ENCODE data around the gene ZSCAN12.
A peak's percentile ranks its signal among the peaks of the same experiment; 100 is the strongest.

ZSCAN12 gene

DNA sequence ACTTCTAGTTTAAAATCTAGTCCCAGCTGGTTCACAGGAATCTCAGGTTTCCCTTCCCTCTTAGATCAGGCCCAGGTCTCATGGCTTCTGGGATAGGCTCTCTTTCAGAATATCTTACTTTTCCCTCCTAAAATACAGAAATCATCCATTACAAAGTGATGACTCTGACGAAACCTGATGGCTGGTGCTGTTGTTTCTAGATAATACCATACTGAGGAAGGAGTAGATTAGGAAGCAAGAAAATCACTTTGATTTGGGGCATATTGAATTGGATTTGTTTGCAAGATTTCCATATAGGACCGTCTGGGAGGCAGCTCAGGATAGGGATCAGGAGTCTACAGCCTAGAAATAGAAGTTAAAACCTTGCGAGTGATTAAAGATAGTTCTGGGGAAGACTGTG is 46.2 kb downstream of the ZSCAN12 start:
- no peak for DNase-seq

DNA sequence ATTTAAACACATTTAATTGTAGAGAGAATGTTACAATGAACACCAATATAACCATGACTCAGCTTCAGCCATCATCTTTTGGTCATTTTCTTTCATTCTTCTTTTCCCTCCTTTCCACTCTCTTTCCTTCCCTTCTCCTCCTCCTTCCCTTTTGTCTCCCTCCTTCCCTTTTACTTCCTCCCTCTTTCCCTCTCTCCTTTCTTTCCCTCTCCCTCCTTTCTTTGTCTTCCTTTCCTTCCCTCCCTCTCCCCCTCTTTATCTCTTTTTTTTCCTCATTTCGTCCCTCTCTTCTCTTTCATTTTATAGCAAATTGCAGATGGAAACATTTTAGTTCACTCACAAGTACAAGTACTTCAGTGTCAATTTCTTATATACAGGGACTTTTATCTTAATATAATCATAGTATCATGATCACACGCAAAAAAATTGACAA is 48.0 kb downstream of the ZSCAN12 start:
- DNase-seq: no peak

DNA sequence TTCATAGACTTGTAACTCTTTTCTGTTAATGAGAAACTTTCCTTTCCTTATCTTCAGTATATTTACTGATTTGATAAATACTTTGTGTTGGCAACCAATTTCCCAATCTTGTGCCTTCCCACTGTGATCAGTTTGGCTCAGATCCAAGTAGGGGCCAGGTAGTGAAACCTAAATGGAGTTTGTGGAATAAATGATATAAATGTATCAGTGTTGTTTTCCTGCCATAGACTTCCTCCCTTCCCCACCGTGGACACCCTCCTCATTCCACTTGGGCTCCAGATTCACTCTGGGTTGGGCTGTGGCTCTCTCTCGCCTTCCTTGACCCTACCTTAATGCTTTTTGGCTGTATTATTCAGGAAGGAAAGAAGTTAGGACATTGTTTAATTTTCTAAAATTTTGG is 48.5 kb downstream of the ZSCAN12 start:
- DNase-seq: no peak

DNA sequence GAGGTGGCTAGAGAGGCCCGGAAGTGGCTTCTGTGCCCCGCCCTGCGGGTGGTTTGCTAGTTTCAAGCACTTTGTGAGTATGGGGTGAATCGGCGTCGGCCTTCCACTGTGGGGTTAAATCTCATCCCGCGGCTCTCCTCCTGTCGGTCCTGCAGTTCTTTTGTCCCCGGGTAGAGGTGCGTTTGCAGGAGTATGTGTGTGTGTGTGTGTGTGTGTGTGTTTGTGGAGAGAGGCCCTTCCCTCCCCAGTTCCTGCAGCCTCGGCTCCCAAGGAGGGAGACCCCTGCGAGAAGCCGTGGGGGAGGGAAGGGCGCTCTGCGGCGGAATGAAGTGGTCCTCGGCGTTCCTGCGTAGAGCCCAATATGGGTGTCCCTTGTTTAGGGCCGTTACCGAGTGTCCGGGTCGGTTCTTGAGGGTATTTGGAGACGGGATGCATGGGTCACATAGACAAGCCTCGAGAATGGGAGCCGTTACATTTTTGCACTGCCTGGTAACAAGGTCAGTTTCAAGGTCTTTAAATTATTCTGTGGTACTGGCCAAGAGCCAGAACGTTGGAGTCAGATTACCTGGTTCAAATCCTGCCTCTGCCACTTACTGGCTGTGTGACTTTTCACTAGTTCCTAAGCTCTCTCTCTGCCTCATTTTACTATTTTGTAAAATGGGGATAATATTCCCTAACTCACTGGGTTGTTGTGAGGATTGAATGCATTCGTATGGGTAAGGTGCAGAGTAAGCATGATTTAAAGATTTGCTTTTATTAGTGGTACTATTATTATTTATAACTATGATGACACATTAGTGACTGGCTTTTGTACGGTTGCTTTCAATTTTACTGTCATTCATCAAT is 49.4 kb downstream of the ZSCAN12 start, which contains the start of gene ZKSCAN3:
ZKSCAN3 (plus strand) TSS at position 56 of the 846 bp plus-strand sequence. CDS start 9,640 bp downstream, outside the sequence.
- peak; percentile 78 for DNase-seq

DNA sequence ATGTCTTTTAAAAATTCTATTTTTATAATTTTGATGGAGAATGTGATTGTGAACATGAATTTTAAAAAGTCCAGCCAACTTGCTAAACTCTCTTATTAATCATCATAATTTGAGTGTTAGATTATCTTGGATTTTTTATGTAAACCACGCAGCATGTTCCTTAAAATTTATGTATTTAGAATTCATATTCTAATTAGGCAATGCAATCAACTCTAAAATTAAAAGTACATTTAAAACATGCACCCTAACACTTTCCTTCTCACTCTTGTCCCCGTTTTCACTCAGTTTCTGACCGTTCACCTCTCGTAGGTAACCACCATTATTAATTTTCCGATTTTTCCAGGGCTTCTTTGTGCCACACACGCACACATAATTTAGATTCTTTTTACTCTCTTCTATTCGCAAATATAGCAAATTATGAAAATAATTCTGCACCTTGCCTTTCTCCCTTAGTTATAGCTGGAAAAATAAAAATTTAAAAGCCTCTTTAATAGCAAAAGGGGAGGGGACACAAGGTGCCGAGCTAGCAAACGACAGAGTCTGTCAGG is 50.1 kb downstream of the ZSCAN12 start:
- DNase-seq: no peak

DNA sequence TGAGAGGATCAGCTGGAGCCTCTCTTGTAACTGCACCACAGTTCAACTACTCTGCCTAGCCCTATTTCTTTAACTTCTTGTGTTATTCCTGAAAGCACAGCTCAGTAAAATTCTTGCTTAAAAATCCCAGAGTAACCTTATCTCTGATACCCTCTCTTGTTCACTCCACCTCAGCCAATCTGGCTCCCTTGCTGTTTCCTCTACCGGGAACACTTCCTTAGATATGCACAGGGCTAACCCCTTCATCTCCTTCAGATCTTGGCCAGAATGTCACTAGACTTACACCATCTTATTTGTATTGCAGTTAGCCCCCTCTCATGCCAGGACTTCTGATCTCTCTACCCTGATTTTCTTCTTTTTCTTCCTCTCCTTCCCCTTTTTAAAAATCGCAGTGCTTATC is 52.4 kb downstream of the ZSCAN12 start:
- DNase-seq: no peak

DNA sequence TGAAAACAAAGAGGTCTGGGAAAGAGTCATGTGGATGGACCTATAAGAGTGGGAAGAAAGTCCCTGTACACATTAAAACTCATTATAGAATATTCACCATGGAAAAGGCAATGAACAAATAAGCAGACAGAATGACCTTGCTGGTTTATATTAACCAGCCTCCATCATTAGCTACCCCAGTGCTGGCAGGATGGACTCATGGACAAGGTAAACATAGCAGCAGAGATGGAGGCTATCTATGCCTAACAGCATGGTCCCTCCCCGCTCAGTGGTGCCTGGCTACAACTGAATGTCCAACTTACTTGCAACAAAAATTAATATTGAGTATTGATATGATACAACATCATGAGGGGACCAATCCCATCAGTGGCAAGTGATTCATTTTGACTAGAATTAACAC is 54.3 kb downstream of the ZSCAN12 start:
- no peak for DNase-seq

DNA sequence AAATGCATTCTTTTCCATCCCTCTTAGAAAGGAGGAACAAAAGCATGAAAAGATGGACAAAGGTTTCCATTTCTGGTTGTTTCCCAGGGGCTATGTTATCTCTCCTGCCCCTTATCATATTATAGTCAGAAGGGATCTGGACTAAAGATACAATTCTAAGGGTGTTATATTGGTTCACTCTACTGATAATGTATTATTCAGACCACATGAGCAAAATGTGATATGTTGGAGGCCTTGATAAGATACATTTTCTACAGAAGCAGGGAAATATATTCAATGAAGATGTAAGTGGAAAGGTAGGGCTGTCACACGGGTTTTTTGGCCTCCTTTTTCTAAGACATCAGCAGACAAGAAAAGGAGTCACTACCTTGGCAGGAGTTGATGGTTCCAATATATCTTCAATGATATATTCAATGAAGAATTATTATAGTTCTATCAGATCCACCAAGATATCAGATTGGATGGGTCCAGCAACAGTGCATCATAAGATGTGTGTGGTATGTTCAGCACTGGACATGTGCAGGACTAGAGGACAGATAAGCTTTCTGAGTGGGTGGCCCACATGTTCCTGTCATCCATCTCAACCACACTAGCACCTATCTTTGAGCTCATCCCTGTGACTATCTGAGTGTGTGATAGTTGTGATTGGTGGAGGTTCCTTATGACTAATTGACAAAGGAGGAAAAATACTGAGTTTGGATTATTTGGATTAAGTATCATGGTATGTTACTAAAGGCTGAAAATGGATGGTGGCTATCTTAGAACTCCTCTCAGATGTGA is 55.5 kb downstream of the ZSCAN12 start:
- no peak for DNase-seq

DNA sequence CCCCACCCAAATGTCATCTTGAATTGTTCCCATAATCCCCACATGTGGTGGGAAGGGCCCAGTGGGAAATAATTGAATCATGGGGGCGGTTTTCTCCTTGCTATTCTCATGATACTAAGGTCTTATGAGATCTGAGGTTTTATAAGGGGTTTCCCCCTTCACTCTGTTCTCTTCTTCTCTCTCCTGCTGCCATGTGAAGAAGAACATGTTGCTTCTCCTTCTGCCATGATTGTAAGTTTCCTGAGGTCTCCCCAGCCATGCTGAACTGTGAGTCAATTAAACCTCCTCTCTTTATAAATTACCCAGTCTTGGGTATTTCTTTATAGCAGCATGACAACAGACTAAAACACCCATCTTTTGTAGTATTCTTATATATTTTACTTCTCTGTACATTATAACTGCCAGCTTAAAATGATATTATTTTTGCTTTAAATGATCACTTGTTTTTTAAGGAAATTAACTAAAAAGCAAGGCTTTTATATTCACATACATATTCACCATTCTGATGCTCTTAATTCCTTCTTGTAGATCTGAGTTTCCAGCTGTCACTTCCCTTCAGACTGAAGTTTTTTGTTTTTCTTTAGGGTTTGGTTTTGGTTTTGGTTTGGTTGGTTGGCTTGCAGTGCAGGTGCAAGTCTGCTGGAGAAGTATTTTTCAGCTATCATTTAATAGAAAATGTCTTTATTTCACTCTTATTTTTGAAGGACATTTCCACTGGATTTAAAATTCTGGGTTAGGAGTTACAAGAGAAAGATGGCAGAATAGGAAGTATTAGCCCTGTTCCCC is 59.0 kb downstream of the ZSCAN12 start:
- no peak for DNase-seq

DNA sequence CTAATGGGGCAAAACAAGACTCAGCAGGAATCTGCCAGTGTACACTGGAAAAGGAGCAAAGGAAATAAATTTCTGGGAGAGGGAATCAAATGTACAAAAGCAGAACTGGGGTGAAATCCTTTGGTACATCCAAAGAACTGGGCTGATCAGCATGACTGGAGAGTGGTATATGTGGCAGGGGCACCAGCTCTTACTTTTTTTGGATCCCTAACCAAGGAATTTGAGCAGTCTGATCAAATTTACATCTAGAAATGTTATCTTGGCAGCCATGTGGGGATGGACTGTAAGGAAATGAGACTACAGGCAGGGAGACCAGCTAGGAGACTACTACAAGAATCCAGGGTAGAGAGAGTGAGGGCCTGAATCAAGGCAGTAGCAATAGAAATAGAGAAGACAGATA is 62.4 kb downstream of the ZSCAN12 start:
- DNase-seq: no peak

DNA sequence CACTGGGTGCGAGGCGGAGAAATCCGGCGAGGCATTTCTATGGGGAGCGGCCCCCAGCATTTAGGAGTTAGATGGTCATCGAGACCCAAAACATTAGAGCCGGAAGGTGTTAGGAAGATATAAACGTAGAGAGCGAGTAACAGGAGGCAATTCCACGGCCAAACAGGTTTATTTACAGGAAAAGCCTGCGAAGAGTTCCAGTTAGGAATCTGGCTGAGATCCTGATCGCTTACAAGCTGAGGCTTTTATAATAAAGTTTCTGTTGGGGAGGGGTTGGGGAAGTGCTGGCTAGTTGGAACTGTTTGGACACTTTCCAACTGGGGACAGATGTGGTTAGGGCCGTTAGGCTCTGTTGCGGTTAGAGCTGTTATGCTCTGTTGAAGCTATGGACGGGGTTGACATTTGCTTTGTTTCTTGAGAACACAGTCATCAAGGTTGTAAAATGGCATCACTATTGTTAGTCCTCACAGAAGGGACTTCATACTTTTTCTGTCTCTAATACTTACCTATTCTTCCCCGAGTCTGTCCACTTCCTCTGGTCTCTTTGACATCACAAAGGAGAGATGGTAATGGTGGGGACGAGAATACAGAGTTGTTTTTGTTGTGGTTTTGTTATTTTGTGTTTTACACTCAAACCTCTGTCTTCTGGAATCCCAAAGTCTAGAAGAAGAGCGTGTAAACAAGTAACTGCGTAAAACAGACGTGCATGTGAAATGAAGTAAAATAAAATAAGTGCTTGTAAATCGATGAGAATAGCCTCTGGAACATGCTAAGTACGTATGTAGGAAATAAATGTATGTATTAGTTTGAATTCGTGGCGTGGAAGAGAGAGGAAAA is 63.0 kb downstream of the ZSCAN12 start:
- DNase-seq: no peak

DNA sequence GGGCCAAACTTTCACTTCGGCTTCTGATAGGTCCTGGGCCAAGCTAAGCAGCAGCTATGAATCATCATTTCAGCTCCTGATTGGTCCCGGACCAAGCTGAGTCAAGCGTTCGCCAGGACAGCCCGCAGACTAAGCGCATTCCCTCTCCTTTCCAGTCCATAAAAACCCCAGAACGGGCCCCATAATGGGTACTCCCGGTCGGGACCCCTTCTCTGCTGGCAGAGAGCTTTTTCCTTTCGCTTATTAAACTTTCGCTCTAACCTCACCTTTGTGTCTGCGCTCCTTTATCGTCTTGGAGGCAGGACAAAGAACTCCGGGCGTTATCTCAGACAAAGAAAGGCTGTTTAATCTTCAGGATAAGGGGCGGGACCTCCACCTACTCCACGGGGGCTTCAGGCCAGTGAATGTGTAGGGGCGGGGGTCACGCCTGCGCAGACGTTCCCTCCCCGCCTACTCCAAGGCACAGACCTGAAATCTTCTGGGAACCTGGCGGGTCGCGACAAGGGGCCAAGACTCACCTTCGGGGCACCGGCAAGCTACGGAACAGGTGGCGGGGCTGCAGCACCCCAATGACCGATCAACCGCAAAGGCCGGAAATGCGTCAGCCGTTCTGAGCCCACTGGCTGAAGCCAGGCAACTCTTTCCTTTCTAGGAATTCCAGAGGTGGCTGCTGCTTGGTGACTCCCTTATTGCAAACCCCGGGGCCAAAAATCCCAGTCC is 63.8 kb downstream of the ZSCAN12 start, which contains the start of gene ZSCAN31:
ZSCAN31 (minus strand) TSS at position 585 of the 720 bp plus-strand sequence. CDS start 6,465 bp downstream, outside the sequence.
- DNase-seq: peak; percentile 70

DNA sequence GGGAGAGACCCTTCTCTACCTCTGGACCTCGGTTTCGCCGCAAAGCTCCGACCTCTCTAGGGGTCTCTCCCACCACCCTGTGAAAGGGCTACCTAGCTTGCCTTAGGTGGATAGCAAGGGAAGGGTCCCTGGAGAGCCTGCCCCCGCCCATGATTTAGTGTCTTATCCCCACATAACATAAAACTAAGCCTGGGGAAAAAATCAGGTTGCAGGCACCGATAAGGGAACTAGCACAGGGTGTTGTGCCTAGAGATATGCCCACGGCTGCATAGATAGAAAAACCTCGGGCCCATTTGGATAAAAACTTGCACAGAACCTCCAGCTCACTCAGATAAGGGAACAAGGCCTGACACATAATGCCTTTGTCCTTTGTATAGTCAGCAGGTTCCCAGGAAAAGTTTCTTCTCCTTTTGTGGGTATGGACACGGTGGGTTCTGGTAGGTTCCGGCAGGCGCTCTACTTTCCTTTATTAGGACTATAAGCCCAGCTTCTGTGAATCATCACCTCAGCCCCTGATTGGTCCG is 64.4 kb downstream of the ZSCAN12 start:
- no peak for DNase-seq

DNA sequence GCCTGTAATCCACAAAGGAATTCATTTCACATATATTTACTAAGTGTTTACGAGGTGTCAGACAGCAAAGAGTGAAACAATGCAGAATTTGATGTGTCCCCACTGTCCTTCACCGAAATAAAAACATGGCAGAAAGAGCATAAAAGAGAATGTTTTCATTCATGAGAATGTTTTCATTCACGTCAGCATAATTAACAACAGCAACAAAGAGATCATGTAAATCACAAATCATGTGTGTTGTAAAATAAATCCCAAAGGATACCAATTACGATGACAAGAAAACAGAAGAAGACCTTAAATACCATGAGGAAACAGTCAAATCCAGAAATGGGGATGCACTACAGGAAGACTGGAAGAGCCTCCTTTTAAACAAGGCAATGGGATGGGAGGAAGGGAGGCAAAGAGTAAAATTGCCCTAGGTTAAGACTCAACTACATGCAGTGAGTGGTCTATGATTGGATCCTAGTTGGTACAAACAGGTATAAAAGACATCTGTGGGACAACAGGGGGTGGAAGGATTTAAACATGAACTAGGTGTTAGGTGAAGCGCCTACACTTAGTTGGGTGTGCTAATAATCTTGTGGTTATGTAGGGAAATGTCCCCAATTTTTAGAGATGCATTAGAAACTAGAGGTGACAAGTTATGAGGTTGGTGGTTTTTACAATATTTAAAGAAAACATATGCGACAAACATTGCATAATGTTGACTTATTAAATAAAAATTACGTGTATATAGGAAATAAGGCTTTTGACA is 65.1 kb downstream of the ZSCAN12 start:
- no peak for DNase-seq

DNA sequence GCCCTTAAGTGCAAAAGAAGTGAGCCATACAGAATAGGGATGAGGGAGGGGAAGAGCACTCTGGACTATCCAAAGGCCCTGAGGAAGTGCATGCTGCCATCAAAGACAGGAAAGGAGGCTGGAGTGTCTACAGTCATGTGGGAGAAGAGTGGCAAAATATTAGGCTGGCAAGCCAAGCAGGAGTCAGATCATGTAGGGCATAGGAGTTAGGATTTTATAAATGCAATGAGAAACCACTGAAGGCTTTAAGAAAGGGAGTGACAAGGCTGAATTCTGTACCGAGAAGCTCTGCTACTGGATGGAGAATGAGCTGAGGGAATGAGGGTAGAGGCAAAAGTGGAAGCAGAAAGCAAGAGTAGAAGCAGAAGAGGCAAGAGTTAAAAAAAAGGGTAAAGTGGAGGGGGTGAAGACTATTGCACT is 65.9 kb downstream of the ZSCAN12 start:
- DNase-seq: no peak

DNA sequence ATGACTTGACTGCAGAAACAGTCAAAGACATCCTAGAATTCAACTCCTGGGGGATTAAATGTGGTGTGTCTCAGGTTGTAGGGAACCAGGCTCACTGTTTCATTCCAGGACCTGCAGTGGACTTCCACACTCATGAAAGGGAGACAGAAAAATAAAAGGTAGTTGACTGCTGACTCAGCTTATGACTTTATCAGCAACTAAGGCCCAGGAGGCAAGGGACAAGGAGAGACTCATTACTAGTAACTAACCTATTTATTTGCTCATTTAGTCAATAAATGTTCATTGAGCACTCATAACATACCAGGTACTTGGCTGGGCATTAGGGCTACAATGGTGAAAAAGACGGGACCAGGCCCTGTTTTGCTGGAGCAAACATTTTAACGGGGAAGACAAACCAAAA is 66.5 kb downstream of the ZSCAN12 start:
- DNase-seq: no peak

DNA sequence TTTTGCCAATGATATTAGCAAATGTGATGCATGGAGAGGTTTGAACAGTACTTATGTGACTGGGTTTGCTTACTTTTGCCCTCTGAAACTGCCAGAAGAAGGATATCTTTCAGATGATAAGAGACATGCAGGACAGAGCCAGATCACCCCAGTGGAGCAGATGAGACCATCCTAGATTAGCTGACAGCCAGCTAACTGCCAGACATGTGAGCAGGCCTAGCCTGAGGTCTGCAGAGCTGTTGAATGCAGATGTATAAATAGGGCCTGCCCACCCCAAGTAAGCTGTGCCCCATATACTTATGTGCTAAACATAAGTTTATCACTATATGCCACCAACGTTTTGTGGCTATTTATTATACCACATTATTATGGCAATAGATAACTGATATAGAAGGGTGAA is 69.5 kb downstream of the ZSCAN12 start:
- DNase-seq: no peak

All from activated effector memory CD4-positive, alpha-beta T cell treated with Interleukin-2 at 50 U/mL for 16 hours (primary cell).